Stimulated activated CD4-positive, alpha-beta T cell treated with anti-CD3 and anti-CD28 coated beads, Interleukin-12 subunit alpha, Interleukin-12 subunit beta, amount 100 ng/mL, for 48 hours (primary cell): ENCODE results near the gene RHOBTB3.
A peak's percentile ranks its signal among the peaks of the same experiment; 100 is the strongest.

Experiments used
- DNase-seq, 3 donors: peaks; one replicate each; pipeline ENCODE4 v3.0.0-alpha.2; 2020; ENCODE audit warnings: low read depth in 2 of 3, low spot score in 1 of 3

RHOBTB3 gene

GRCh38 chr5:95730011-95730700 is 980 bp upstream of the RHOBTB3 start:
- no peak for DNase-seq

GRCh38 chr5:95731571-95732554 is 727 bp downstream of the RHOBTB3 start:
- DNase-seq = peak in 1 of 3 donors; percentile 13

- DNase-seq = no peak
Measured at GRCh38 chr5:95733107-95733665, 2.0 kb downstream of the RHOBTB3 start.

GRCh38 chr5:95734187-95734586 is 3.1 kb downstream of the RHOBTB3 start:
- DNase-seq = no peak

DNA sequence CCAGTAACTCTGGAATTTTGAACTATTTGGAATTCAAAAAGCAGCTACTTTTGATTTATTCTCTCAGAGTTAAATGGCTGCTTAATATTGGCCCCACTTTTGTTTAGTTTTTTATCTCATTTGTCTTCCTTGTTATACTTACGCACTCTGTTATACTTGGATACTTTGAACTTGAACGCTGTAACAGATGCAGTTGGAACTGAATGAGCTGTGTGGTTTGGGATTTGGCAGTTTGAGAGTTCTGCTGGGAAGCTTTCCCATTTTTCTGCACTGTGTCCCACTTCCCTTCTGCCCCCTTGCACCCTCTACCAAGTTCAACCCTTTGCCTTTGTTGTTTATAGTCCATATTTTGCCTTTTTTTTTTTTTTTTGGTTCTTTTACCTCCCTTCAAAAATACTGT is 3.8 kb downstream of the RHOBTB3 start:
- DNase-seq = no peak

- no peak for DNase-seq
Measured at GRCh38 chr5:95735406-95735805, 4.3 kb downstream of the RHOBTB3 start.

DNA sequence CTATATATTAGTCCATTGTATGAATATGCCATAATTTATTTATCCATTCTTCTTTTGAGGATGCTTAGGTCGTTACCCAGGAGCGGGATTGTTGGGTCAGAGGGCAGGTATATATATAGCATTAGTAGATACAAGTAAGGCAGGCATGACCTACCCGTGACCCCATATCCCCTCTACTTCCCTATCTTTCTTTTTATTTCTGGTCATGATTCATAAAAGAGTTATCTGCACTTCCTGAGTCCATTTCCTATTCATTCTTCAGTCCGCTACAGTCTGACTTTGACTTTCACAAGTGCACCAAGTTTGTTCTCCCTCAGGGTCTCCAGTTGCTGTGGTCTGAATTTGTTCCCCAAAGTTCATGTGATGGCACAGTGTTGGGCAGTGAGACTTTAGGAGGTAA is 6.9 kb downstream of the RHOBTB3 start:
- DNase-seq = no peak

- no peak for DNase-seq
Measured at GRCh38 chr5:95738834-95739233, 7.7 kb downstream of the RHOBTB3 start.

- no peak for DNase-seq
Measured at GRCh38 chr5:95739857-95740256, 8.7 kb downstream of the RHOBTB3 start.

DNA sequence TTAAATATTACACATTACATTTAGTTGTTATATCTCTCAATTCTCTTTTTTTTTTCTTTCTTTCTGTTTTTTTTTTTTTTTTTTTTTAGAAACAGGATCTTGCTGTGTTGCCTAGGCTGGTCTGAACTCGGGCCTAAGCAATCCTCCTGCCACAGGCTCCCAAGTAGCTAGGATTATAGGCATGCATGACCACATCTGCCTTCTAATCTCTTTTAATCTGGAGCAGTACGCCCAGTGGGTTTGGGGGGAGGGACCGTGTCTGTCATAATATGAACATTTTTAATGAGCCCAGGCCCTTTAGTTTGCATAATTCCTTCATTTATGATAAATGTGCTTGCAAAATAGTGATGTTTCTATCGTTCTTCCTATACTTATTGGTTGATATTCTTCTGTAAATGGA is 10.3 kb downstream of the RHOBTB3 start:
- DNase-seq = no peak

DNA sequence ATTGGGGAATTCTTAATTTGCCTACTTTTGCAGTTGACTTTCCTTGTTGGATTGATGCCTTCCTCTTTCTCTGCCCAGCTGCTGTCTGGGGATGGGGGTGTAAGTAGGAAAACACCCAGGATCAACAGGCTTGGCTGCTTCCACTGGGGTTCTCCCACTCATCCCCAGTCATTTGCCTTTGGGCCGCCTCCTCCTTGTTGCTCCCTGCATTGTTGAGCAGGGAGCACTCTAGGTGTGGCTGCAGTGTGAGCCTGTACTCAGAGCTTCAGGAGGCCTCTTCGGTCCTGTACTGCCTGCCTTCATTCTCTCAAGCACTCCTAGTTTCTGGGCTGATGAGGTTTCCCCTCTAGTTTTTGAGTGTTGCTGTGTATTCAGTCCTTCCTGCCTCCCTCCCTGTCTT is 12.1 kb downstream of the RHOBTB3 start:
- DNase-seq = no peak

DNA sequence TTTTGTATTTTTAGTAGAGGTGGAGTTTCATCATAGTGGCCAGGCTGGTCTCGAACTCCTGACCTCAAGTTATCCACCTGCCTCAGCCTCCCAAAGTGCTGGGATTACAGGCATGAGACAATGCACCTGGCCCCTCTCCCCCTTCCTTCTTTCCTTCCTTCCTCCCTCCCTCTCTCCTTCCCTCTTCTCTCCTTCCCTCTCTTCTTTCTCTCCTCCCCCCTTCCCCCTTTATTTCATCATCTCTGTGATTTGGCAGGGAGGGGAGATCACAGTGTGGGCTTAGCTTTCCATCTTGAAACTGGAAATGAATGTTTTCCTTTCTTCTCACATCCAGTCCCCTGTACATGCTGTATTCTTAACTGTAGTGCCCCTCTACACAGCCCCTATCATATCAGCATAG is 12.7 kb downstream of the RHOBTB3 start:
- DNase-seq = no peak

GRCh38 chr5:95746194-95746593 is 15.1 kb downstream of the RHOBTB3 start:
- DNase-seq = no peak

DNA sequence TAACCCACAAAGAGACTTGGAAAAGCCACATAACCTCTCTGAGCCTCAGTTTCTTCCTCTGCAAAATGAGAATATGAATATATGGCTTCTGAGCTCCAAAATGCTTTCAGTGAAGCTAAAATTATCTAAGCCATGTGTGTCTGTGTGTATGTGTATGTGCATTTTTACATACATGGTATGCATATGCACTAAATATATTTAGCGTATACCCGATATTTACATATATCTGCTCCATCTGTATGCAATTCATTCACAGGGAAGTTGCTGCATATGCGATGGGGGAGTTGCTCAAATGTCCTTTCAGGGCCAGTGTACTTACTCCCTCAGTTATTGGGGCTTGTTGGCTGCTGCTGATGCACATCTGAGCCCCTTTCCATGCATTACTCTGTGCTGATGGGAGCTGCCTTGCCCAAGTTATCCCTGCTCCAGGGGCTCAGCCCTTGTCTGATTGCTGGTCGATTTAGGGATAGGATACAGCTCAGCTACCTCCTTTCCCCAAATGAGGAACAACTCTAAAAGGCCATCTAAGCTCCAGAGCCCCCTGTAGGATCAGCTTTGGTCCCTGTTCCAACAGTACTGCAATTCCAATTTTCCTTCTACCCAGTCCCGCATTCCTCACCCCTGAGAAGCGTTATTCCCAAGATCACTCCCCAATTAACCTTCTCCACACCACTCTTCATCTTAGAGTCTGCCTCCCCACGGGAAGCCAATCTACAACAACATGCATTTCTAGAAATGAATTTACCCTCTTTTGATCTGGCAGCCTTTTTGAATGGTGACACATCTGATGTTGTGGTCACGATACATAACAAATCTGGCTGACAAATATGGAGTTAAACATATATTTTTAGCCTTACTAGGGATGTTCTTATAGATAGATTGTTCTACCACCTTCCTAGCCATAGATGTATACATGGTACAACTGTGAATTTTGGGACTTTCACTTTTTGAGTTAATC is 15.9 kb downstream of the RHOBTB3 start:
- DNase-seq = no peak

DNA sequence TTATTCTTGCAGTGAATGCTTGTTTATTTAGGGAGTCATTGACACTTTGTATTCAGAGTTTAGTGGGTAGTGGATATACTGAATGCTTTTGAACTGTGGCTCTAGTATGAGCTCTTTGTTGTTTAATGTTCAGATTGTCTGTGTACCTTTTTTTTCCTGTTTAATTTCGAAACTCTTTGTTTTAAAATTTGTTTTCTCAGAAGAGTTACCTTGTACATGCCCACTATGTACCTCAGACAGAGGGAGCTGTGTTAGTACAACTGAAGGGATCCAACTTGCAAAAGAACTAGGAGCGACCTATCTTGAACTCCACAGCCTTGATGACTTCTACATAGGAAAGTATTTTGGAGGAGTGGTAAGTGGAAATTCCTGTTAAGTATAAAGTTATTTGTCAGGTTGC is 17.0 kb downstream of the RHOBTB3 start:
- DNase-seq = no peak

- DNase-seq = no peak
Measured at GRCh38 chr5:95754545-95754944, 23.4 kb downstream of the RHOBTB3 start.

DNA sequence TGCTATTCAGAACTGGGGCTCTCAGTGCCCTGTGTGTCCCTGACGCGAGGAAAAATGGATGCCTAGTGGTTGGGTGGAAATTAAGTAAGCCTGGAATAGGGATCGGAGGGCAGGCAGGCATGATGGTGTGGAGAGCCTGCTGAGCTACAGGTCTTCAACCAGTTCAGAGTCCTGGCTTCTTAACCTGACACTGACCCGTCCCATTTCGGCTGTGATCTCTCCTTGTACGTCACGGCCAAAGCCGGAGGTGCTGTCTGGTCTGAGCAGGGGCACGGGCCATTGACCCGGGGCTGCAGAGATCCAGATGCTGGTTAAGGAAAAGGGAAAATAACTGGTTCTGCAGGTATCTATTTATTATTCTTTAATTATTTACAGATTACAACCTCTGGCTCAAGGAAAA is 27.9 kb downstream of the RHOBTB3 start:
- DNase-seq = no peak

GRCh38 chr5:95759634-95760033 is 28.5 kb downstream of the RHOBTB3 start:
- DNase-seq = no peak

DNA sequence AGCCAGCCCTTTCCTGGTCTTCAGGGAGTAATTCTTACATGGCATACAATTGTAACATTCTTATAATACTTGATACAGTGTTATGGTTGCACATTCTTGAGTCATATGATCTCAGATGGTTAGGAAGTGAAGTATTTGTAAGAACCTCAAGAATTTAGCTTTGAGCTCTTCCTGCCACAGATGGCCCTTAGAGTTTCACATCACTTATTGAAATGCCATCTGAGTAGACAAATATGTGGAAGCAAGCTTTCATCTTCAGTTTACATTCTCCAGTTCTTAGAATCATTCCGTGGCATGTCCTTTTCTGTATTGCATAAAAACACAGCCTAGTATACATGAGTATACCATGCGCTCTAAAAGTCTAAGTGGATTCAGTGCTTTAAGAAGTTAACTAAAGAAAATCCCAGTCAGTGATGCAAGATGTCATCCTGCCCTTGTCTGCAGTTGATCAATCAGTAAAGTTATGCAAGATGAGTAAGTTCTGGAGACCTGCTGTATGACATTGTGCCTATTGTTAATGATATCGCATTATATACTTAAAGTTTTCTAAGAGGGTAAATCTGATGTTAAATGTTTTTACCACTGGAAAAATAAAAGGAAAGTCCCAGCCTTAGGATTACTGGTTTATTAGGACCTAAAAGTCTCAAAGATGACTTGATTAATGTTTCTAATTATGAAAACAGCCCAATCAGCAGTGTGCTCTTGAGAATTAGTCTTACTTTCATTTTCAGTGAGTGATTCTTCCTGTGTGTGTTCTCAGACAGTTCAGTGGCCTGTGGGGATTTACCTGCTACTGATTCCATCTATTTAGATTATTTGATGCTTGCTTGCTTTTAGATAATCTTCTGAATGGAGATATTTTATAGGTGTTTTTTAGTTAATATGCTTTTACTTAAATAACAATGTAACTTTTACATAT is 29.4 kb downstream of the RHOBTB3 start:
- DNase-seq = no peak
